ENCODE data around the gene PLAAT3.

The PLAAT3 gene

GRCh38 chr11:63527667-63528066 is 86.6 kb downstream of the PLAAT3 start:
- ChIA-PET POLR2A (no interaction called here), CTCF (no interaction called here)
- no peak for DNase-seq (ENCODE audit: extremely low spot score)
- TF ChIP-seq, protein P1, sequence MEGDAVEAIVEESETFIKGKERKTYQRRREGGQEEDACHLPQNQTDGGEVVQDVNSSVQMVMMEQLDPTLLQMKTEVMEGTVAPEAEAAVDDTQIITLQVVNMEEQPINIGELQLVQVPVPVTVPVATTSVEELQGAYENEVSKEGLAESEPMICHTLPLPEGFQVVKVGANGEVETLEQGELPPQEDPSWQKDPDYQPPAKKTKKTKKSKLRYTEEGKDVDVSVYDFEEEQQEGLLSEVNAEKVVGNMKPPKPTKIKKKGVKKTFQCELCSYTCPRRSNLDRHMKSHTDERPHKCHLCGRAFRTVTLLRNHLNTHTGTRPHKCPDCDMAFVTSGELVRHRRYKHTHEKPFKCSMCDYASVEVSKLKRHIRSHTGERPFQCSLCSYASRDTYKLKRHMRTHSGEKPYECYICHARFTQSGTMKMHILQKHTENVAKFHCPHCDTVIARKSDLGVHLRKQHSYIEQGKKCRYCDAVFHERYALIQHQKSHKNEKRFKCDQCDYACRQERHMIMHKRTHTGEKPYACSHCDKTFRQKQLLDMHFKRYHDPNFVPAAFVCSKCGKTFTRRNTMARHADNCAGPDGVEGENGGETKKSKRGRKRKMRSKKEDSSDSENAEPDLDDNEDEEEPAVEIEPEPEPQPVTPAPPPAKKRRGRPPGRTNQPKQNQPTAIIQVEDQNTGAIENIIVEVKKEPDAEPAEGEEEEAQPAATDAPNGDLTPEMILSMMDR (IDR thresholded peaks at IDR 0.05; ENCODE audit: control extremely low read depth, extremely low read depth, low read depth, missing control alignments): no peak

Data from GM10248 (cell line).